COLO668 (cell line): ENCODE data around the gene ACHE.
"Not testable (repeated sequence)": the region's sequence is repeated elsewhere in the genome, so short reads cannot be mapped to it uniquely, and the experiment has no call there.

ENCODE experiments used
- DNase-seq: peaks from one replicate; lab custom pipeline; 2025; ENCODE audit not compliant: unreplicated experiment; lab: John Stamatoyannopoulos, UW

The ACHE gene

GRCh38 chr7:100865372-100865911, 30.2 kb downstream of the ACHE start:
- DNase-seq = no peak

- no peak for DNase-seq
Observed at GRCh38 chr7:100864263-100864845, 31.3 kb downstream of the ACHE start.

- no peak for DNase-seq
Observed at GRCh38 chr7:100863406-100863950, 32.2 kb downstream of the ACHE start.

GRCh38 chr7:100861616-100861985, 34.1 kb downstream of the ACHE start:
- no peak for DNase-seq

GRCh38 chr7:100860702-100861615, 34.7 kb downstream of the ACHE start:
- DNase-seq = no peak

- no peak for DNase-seq
Observed at GRCh38 chr7:100859856-100860255, 35.8 kb downstream of the ACHE start.

GRCh38 chr7:100856871-100857282, 38.8 kb downstream of the ACHE start:
- DNase-seq = no peak

- DNase-seq = no peak
Observed at GRCh38 chr7:100855515-100855914, 40.2 kb downstream of the ACHE start.

- DNase-seq = not testable (repeated sequence)
Observed at GRCh38 chr7:100854899-100855298, 40.8 kb downstream of the ACHE start.

GRCh38 chr7:100854146-100854895, 41.4 kb downstream of the ACHE start:
- DNase-seq = no peak

GRCh38 chr7:100852048-100852872, 43.4 kb downstream of the ACHE start, which contains the start of gene SLC12A9:
Gene SLC12A9 (plus strand): TSS chr7:100852713. CDS start chr7:100854198, 1,485 bp downstream.
- DNase-seq = peak; percentile 93

GRCh38 chr7:100847360-100847759, 48.3 kb downstream of the ACHE start:
- DNase-seq = no peak

GRCh38 chr7:100840470-100841100, 55.1 kb downstream of the ACHE start:
- DNase-seq = no peak
